H1 (cell line): Measurements from ENCODE around the gene BCAS3. TPM values are rescaled to one million over a fixed set of nuclear protein-coding genes. Genes with fewer than 3 reads are reported as not detected.

Experiments
- CTCF ChIA-PET: fragments of 300-600 bp; sonication (Branson Sonifier 250); formaldehyde crosslinking; loops from one replicate; lab custom pipeline; 2021; ENCODE audit not compliant: partially characterized antibody; lab: Charles Lee
- POLR2A ChIA-PET: fragments of 300-600 bp; sonication (Branson Sonifier 250); formaldehyde crosslinking; loops from one replicate; lab custom pipeline; 2021; ENCODE audit warnings: inconsistent platforms; ENCODE audit not compliant: partially characterized antibody; lab: Charles Lee
- DNase-seq, 2 experiments: peaks; one replicate each; pipeline versions ENCODE4 v3.0.0 to v3.0.0-alpha.2; 2010 to 2022; ENCODE audit warnings: low spot score in 2 of 2, low read depth in 1 of 2, mixed read lengths in 1 of 2
- FAIRE-seq: peaks from 2 replicates; lab custom pipeline; 2011; peaks lifted over from hg19 to GRCh38; lab: Jason Lieb, UNC
- H2AFZ ChIP-seq: 2 replicates; pipeline ENCODE4 v1.8.1; 2012; ENCODE audit warnings: low read length, inconsistent platforms
- H2AK5ac ChIP-seq: 2 replicates; pipeline ENCODE4 v1.6.1; 2013; ENCODE audit warnings: low read depth, low read length
- H2BK120ac ChIP-seq: replicated peaks from 2 replicates; pipeline ENCODE3; 2013; ENCODE audit warnings: low read depth, low read length, inconsistent platforms
- H2BK12ac ChIP-seq: 2 replicates; pipeline ENCODE4 v1.6.1; 2013; ENCODE audit warnings: low read depth, low read length
- H2BK15ac ChIP-seq: 2 replicates; pipeline ENCODE4 v1.6.1; 2013; ENCODE audit warnings: low read length
- H2BK20ac ChIP-seq: 2 replicates; pipeline ENCODE4 v1.6.1; 2013; ENCODE audit warnings: low read length
- H2BK5ac ChIP-seq: 2 replicates; pipeline ENCODE4 v1.6.1; 2013; ENCODE audit warnings: low read depth, low read length
- H3K14ac ChIP-seq: 2 replicates; pipeline ENCODE4 v1.6.1; 2013; ENCODE audit warnings: inconsistent platforms; ENCODE audit not compliant: insufficient read length
- H3K18ac ChIP-seq: 2 replicates; pipeline ENCODE4 v1.6.1; 2013; ENCODE audit warnings: low read length; ENCODE audit errors: extremely low read depth
- H3K23ac ChIP-seq: 2 replicates; pipeline ENCODE4 v1.6.1; 2013; ENCODE audit warnings: inconsistent platforms; ENCODE audit not compliant: insufficient read length
- H3K23me2 ChIP-seq: 2 replicates; pipeline ENCODE4 v1.6.1; 2013; ENCODE audit warnings: low read depth, low read length
- H3K27ac ChIP-seq: 2 replicates; pipeline ENCODE4 v1.6.1; 2011; ENCODE audit warnings: low read depth, low read length, inconsistent platforms
- H3K27me3 ChIP-seq, 4 experiments: replicated peaks in 1 of 4; 1 replicate in 1 of 4; 2 replicates in 3 of 4; pipeline versions ENCODE4 v1.6.1 to v1.8.1; 2011 to 2013; ENCODE audit warnings: low read length in 3 of 4, mild to moderate bottlenecking in 3 of 4, inconsistent platforms in 2 of 4, mixed read lengths in 2 of 4, moderate library complexity in 1 of 4; ENCODE audit not compliant: control insufficient read depth in 3 of 4, insufficient read depth in 3 of 4; ENCODE audit errors: extremely low read depth in 1 of 4
- H3K36me3 ChIP-seq, 4 experiments: 2 replicates each; pipeline versions ENCODE4 v1.6.1 to v1.8.1; 2011 to 2013; ENCODE audit warnings: mild to moderate bottlenecking in 4 of 4, low read length in 3 of 4, moderate library complexity in 2 of 4, control low read depth in 1 of 4, inconsistent platforms in 1 of 4; ENCODE audit not compliant: insufficient read depth in 4 of 4, control insufficient read depth in 2 of 4
- H3K4ac ChIP-seq: replicated peaks from 2 replicates; pipeline ENCODE3; 2013; ENCODE audit warnings: low read length, low read depth, mixed read lengths, inconsistent platforms; ENCODE audit not compliant: insufficient read length
- H3K4me1 ChIP-seq, 4 experiments: replicated peaks in 1 of 4; 1 replicate in 1 of 4; 2 replicates in 3 of 4; pipeline versions ENCODE4 v1.6.1 to v1.8.1; 2011 to 2013; ENCODE audit warnings: low read length in 3 of 4, inconsistent platforms in 2 of 4, mixed read lengths in 1 of 4; ENCODE audit not compliant: insufficient read depth in 4 of 4, control insufficient read depth in 3 of 4
- H3K4me2 ChIP-seq, 2 experiments: 2 replicates each; pipeline versions ENCODE4 v1.6.1 to v1.8.1; 2011 to 2013; ENCODE audit warnings: low read depth in 2 of 2, low read length in 2 of 2, control low read depth in 1 of 2, inconsistent platforms in 1 of 2, mild to moderate bottlenecking in 1 of 2; ENCODE audit not compliant: insufficient read depth in 1 of 2
- H3K4me3 ChIP-seq, 4 experiments: fragments of 200-600, 300-600 bp in 1 of 4; sonication (generic), shearing (Covaris generic), sonication (Bioruptor Twin) in 1 of 4; 2 replicates each; pipeline versions ENCODE4 v1.5.1 to v1.8.1; 2011 to 2016; ENCODE audit warnings: low read length in 4 of 4, low read depth in 3 of 4, control low read depth in 2 of 4, inconsistent platforms in 2 of 4, mild to moderate bottlenecking in 2 of 4, mixed read lengths in 1 of 4, moderate library complexity in 1 of 4; ENCODE audit not compliant: insufficient read depth in 2 of 4; ENCODE audit errors: extremely low read depth in 1 of 4
- H3K56ac ChIP-seq: replicated peaks from 2 replicates; pipeline ENCODE3; 2013; ENCODE audit warnings: low read depth, mild to moderate bottlenecking, mixed read lengths, low read length, inconsistent platforms; ENCODE audit not compliant: insufficient read length
- H3K79me1 ChIP-seq: 2 replicates; pipeline ENCODE4 v1.6.1; 2013; ENCODE audit warnings: low read depth, low read length, control low read depth
- H3K79me2 ChIP-seq, 2 experiments: 2 replicates each; pipeline versions ENCODE4 v1.6.1 to v1.8.1; 2012 to 2013; ENCODE audit warnings: low read length in 2 of 2, mild to moderate bottlenecking in 2 of 2, inconsistent platforms in 1 of 2; ENCODE audit not compliant: insufficient read depth in 2 of 2, control insufficient read depth in 1 of 2
- H3K9ac ChIP-seq, 4 experiments: replicated peaks in 1 of 4; 1 replicate in 1 of 4; 2 replicates in 3 of 4; pipeline versions ENCODE4 v1.6.1 to v1.8.1; 2011 to 2013; ENCODE audit warnings: low read depth in 3 of 4, low read length in 3 of 4, control low read depth in 2 of 4, mild to moderate bottlenecking in 2 of 4, moderate library complexity in 2 of 4, inconsistent platforms in 1 of 4; ENCODE audit errors: extremely low read depth in 1 of 4
- H3K9me3 ChIP-seq, 2 experiments: 2 replicates each; pipeline versions ENCODE4 v1.6.1 to v1.8.1; 2012 to 2013; ENCODE audit warnings: mild to moderate bottlenecking in 2 of 2, moderate library complexity in 2 of 2, control low read depth in 1 of 2, inconsistent platforms in 1 of 2, low read depth in 1 of 2, low read length in 1 of 2, mixed read lengths in 1 of 2; ENCODE audit not compliant: insufficient read depth in 2 of 2
- H4K20me1 ChIP-seq, 2 experiments: replicated peaks in 1 of 2; 2 replicates each; pipeline versions ENCODE3 to v1.8.1; 2011 to 2013; ENCODE audit warnings: inconsistent platforms in 2 of 2, low read length in 2 of 2, mild to moderate bottlenecking in 1 of 2; ENCODE audit not compliant: insufficient read depth in 2 of 2, control insufficient read depth in 1 of 2
- H4K5ac ChIP-seq: 2 replicates; pipeline ENCODE4 v1.6.1; 2013; ENCODE audit warnings: low read length, low read depth, mixed read lengths, inconsistent platforms; ENCODE audit not compliant: insufficient read length
- H4K8ac ChIP-seq: 2 replicates; pipeline ENCODE4 v1.8.0; 2013; ENCODE audit warnings: mild to moderate bottlenecking, moderate library complexity, low read length, inconsistent platforms; ENCODE audit not compliant: insufficient read depth; ENCODE audit errors: extremely low read depth
- H4K91ac ChIP-seq: replicated peaks from 2 replicates; pipeline ENCODE3; 2013; ENCODE audit warnings: low read length, mixed read lengths, inconsistent platforms; ENCODE audit not compliant: insufficient read length
- CEBPB ChIP-seq: IDR thresholded peaks from 2 replicates; pipeline ENCODE4 v1.6.1; 2012; ENCODE audit warnings: low read depth, low read length
- CHD2 ChIP-seq: IDR thresholded peaks from 2 replicates; pipeline ENCODE4 v1.6.1; 2012; ENCODE audit warnings: low read length, improper control_type of control experiment
- CREB1 ChIP-seq: IDR thresholded peaks from 2 replicates; pipeline ENCODE4 v1.6.1; 2012; ENCODE audit warnings: inconsistent platforms
- NANOG ChIP-seq: IDR thresholded peaks from 2 replicates; pipeline ENCODE4 v1.6.1; 2011; ENCODE audit warnings: low read length, low read depth, mild to moderate bottlenecking, inconsistent platforms; ENCODE audit not compliant: insufficient read depth, poor library complexity, severe bottlenecking
- SRF ChIP-seq: IDR thresholded peaks from 2 replicates; pipeline ENCODE4 v1.6.1; 2011; ENCODE audit warnings: mild to moderate bottlenecking, low read depth, low read length, moderate library complexity
- WGBS, 2 experiments: shearing (Covaris generic) in 1 of 2; methylation state at CpG; one replicate each; pipeline versions ENCODE4 v1.1.6 to v1.1.7; 2013 to 2015; ENCODE audit warnings: low lambda C conversion rate in 2 of 2, mixed read lengths in 2 of 2, inconsistent platforms in 1 of 2, low coverage in 1 of 2, missing lambda C conversion rate in 1 of 2; ENCODE audit not compliant: insufficient replicate concordance in 2 of 2, insufficient coverage in 1 of 2, insufficient read length in 1 of 2; ENCODE audit errors: extremely low coverage in 1 of 2, missing lambda C conversion rate in 1 of 2; 5-methylcytosine and 5-hydroxymethylcytosine counted together
- polyA plus RNA-seq, 7 experiments: library from polyadenylated mRNA; depleted of rRNA in 3 of 7; stranded (reverse) in 5 of 7; unstranded in 2 of 7; fragments of >200 nt in 5 of 7; fragments of 200-250 nt in 2 of 7; gene quantifications; 1 replicate in 5 of 7; 2 replicates in 1 of 7; 4 replicates in 1 of 7; pipeline versions ENCODE4 v1.2.1 to v1.2.3, GENCODE V29; 2011 to 2013; ENCODE audit warnings: missing spikeins in 2 of 7, mixed read lengths in 2 of 7
- total RNA-seq: library from RNA; stranded (reverse); fragmentation: NEBNext Ultra II Directional; extraction: Animal tissue kit (Norgen Biotek cat#: 25700); gene quantifications from 2 replicates; pipeline ENCODE4 v1.2.1, GENCODE V29; 2021

The BCAS3 gene
- total and polyA plus RNA-seq, 2 of the 8 experiments (the other 6 are each of a cell fraction or from before 2014, with no cell fraction given), result 9.9 to 13.3 TPM

DNA sequence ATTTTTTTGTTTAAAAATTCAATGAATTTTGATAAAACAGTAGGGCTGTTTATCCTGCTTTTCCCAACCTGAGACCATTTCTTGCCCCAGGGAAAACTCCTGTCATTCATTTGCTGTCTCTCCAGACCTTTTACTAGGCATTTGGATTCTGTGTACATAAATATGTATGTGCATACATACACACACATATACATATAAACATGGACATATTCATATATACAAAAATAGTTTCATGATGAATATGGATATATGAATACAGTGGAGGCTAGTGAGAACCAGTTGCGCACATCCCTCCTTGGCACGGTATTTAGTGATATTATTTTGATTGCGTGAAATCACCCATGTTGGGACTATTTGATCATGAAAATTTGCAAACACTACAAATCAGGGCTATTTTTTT is 269.9 kb downstream of the BCAS3 start:
- no peaks in the 10 kb centered on the region for H3K23me2 ChIP-seq
- no peak overlapping the region for H4K5ac ChIP-seq
- no peak overlapping the region for H3K4me2 ChIP-seq
- no peak overlapping the region for H2BK20ac ChIP-seq
- H3K36me3 ChIP-seq, result no peaks in the 10 kb centered on the region; a peak in 1 of 8 replicates
- no peaks in the 10 kb centered on the region for H3K79me2 ChIP-seq
- no peak overlapping the region for H3K4me3 ChIP-seq
- H3K4ac ChIP-seq, result no peak overlapping the region
- no peak overlapping the region for H4K8ac ChIP-seq
- H3K9ac ChIP-seq, result no peak overlapping the region
- DNase-seq, result no peak
- H3K23ac ChIP-seq, result no peak overlapping the region
- no peak overlapping the region for H3K14ac ChIP-seq
- H2BK5ac ChIP-seq, result no peak overlapping the region
- no peak overlapping the region for H3K56ac ChIP-seq
- H2AFZ ChIP-seq, result no peak overlapping the region
- WGBS, 2 experiments, result 100% methylated on average over 3 of the region's 3 CpGs; no CpG with 5 or more reads in 1 of the 2 experiments
- H2BK120ac ChIP-seq, result no peak overlapping the region
- H3K18ac ChIP-seq, result no peak overlapping the region
- H3K27me3 ChIP-seq, result no peaks in the 10 kb centered on the region
- FAIRE-seq, result no peak
- TF ChIP-seq SRF (no peak), CREB1 (no peak), CHD2 (no peak), CEBPB (no peak), NANOG (no peak)
- POLR2A ChIA-PET, result no interaction called here
- H3K27ac ChIP-seq, result no peak overlapping the region
- no peak overlapping the region for H2BK12ac ChIP-seq
- CTCF ChIA-PET, result interaction anchor here (1.3 kb wide), 1 partner anchor 25 kb away, joined by 3 read pairs; no protein-coding TSS in a partner anchor
- no peaks in the 10 kb centered on the region for H4K20me1 ChIP-seq
- H3K9me3 ChIP-seq, result no peaks in the 10 kb centered on the region
- H2AK5ac ChIP-seq, result no peak overlapping the region
- H3K79me1 ChIP-seq, result no peaks in the 10 kb centered on the region
- H3K4me1 ChIP-seq, result no peaks in the 10 kb centered on the region
- no peak overlapping the region for H4K91ac ChIP-seq
- no peak overlapping the region for H2BK15ac ChIP-seq
